H1 (cell line): Measurements from ENCODE around the gene DICER1. TPM values are rescaled to one million over a fixed set of nuclear protein-coding genes. Genes with fewer than 3 reads are reported as not detected.

Source experiments
- CTCF ChIA-PET: fragments of 300-600 bp; sonication (Branson Sonifier 250); formaldehyde crosslinking; loops from one replicate; lab custom pipeline; 2021; ENCODE audit not compliant: partially characterized antibody; lab: Charles Lee
- POLR2A ChIA-PET: fragments of 300-600 bp; sonication (Branson Sonifier 250); formaldehyde crosslinking; loops from one replicate; lab custom pipeline; 2021; ENCODE audit warnings: inconsistent platforms; ENCODE audit not compliant: partially characterized antibody; lab: Charles Lee
- DNase-seq, 2 experiments: peaks; one replicate each; pipeline versions ENCODE4 v3.0.0 to v3.0.0-alpha.2; 2010 to 2022; ENCODE audit warnings: low spot score in 2 of 2, low read depth in 1 of 2, mixed read lengths in 1 of 2
- FAIRE-seq: peaks from 2 replicates; lab custom pipeline; 2011; peaks lifted over from hg19 to GRCh38; lab: Jason Lieb, UNC
- H2AFZ ChIP-seq: 2 replicates; pipeline ENCODE4 v1.8.1; 2012; ENCODE audit warnings: low read length, inconsistent platforms
- H2AK5ac ChIP-seq: 2 replicates; pipeline ENCODE4 v1.6.1; 2013; ENCODE audit warnings: low read depth, low read length
- H2BK120ac ChIP-seq: replicated peaks from 2 replicates; pipeline ENCODE3; 2013; ENCODE audit warnings: low read depth, low read length, inconsistent platforms
- H2BK12ac ChIP-seq: 2 replicates; pipeline ENCODE4 v1.6.1; 2013; ENCODE audit warnings: low read depth, low read length
- H2BK15ac ChIP-seq: 2 replicates; pipeline ENCODE4 v1.6.1; 2013; ENCODE audit warnings: low read length
- H2BK20ac ChIP-seq: 2 replicates; pipeline ENCODE4 v1.6.1; 2013; ENCODE audit warnings: low read length
- H2BK5ac ChIP-seq: 2 replicates; pipeline ENCODE4 v1.6.1; 2013; ENCODE audit warnings: low read depth, low read length
- H3K14ac ChIP-seq: 2 replicates; pipeline ENCODE4 v1.6.1; 2013; ENCODE audit warnings: inconsistent platforms; ENCODE audit not compliant: insufficient read length
- H3K18ac ChIP-seq: 2 replicates; pipeline ENCODE4 v1.6.1; 2013; ENCODE audit warnings: low read length; ENCODE audit errors: extremely low read depth
- H3K23ac ChIP-seq: 2 replicates; pipeline ENCODE4 v1.6.1; 2013; ENCODE audit warnings: inconsistent platforms; ENCODE audit not compliant: insufficient read length
- H3K23me2 ChIP-seq: 2 replicates; pipeline ENCODE4 v1.6.1; 2013; ENCODE audit warnings: low read depth, low read length
- H3K27ac ChIP-seq: 2 replicates; pipeline ENCODE4 v1.6.1; 2011; ENCODE audit warnings: low read depth, low read length, inconsistent platforms
- H3K27me3 ChIP-seq, 4 experiments: replicated peaks in 1 of 4; 1 replicate in 1 of 4; 2 replicates in 3 of 4; pipeline versions ENCODE4 v1.6.1 to v1.8.1; 2011 to 2013; ENCODE audit warnings: low read length in 3 of 4, mild to moderate bottlenecking in 3 of 4, inconsistent platforms in 2 of 4, mixed read lengths in 2 of 4, moderate library complexity in 1 of 4; ENCODE audit not compliant: control insufficient read depth in 3 of 4, insufficient read depth in 3 of 4; ENCODE audit errors: extremely low read depth in 1 of 4
- H3K36me3 ChIP-seq, 4 experiments: 2 replicates each; pipeline versions ENCODE4 v1.6.1 to v1.8.1; 2011 to 2013; ENCODE audit warnings: mild to moderate bottlenecking in 4 of 4, low read length in 3 of 4, moderate library complexity in 2 of 4, control low read depth in 1 of 4, inconsistent platforms in 1 of 4; ENCODE audit not compliant: insufficient read depth in 4 of 4, control insufficient read depth in 2 of 4
- H3K4ac ChIP-seq: replicated peaks from 2 replicates; pipeline ENCODE3; 2013; ENCODE audit warnings: low read length, low read depth, mixed read lengths, inconsistent platforms; ENCODE audit not compliant: insufficient read length
- H3K4me1 ChIP-seq, 4 experiments: replicated peaks in 1 of 4; 1 replicate in 1 of 4; 2 replicates in 3 of 4; pipeline versions ENCODE4 v1.6.1 to v1.8.1; 2011 to 2013; ENCODE audit warnings: low read length in 3 of 4, inconsistent platforms in 2 of 4, mixed read lengths in 1 of 4; ENCODE audit not compliant: insufficient read depth in 4 of 4, control insufficient read depth in 3 of 4
- H3K4me2 ChIP-seq, 2 experiments: 2 replicates each; pipeline versions ENCODE4 v1.6.1 to v1.8.1; 2011 to 2013; ENCODE audit warnings: low read depth in 2 of 2, low read length in 2 of 2, control low read depth in 1 of 2, inconsistent platforms in 1 of 2, mild to moderate bottlenecking in 1 of 2; ENCODE audit not compliant: insufficient read depth in 1 of 2
- H3K4me3 ChIP-seq, 4 experiments: fragments of 200-600, 300-600 bp in 1 of 4; sonication (generic), shearing (Covaris generic), sonication (Bioruptor Twin) in 1 of 4; 2 replicates each; pipeline versions ENCODE4 v1.5.1 to v1.8.1; 2011 to 2016; ENCODE audit warnings: low read length in 4 of 4, low read depth in 3 of 4, control low read depth in 2 of 4, inconsistent platforms in 2 of 4, mild to moderate bottlenecking in 2 of 4, mixed read lengths in 1 of 4, moderate library complexity in 1 of 4; ENCODE audit not compliant: insufficient read depth in 2 of 4; ENCODE audit errors: extremely low read depth in 1 of 4
- H3K56ac ChIP-seq: replicated peaks from 2 replicates; pipeline ENCODE3; 2013; ENCODE audit warnings: low read depth, mild to moderate bottlenecking, mixed read lengths, low read length, inconsistent platforms; ENCODE audit not compliant: insufficient read length
- H3K79me1 ChIP-seq: 2 replicates; pipeline ENCODE4 v1.6.1; 2013; ENCODE audit warnings: low read depth, low read length, control low read depth
- H3K79me2 ChIP-seq, 2 experiments: 2 replicates each; pipeline versions ENCODE4 v1.6.1 to v1.8.1; 2012 to 2013; ENCODE audit warnings: low read length in 2 of 2, mild to moderate bottlenecking in 2 of 2, inconsistent platforms in 1 of 2; ENCODE audit not compliant: insufficient read depth in 2 of 2, control insufficient read depth in 1 of 2
- H3K9ac ChIP-seq, 4 experiments: replicated peaks in 1 of 4; 1 replicate in 1 of 4; 2 replicates in 3 of 4; pipeline versions ENCODE4 v1.6.1 to v1.8.1; 2011 to 2013; ENCODE audit warnings: low read depth in 3 of 4, low read length in 3 of 4, control low read depth in 2 of 4, mild to moderate bottlenecking in 2 of 4, moderate library complexity in 2 of 4, inconsistent platforms in 1 of 4; ENCODE audit errors: extremely low read depth in 1 of 4
- H3K9me3 ChIP-seq, 2 experiments: 2 replicates each; pipeline versions ENCODE4 v1.6.1 to v1.8.1; 2012 to 2013; ENCODE audit warnings: mild to moderate bottlenecking in 2 of 2, moderate library complexity in 2 of 2, control low read depth in 1 of 2, inconsistent platforms in 1 of 2, low read depth in 1 of 2, low read length in 1 of 2, mixed read lengths in 1 of 2; ENCODE audit not compliant: insufficient read depth in 2 of 2
- H4K20me1 ChIP-seq, 2 experiments: replicated peaks in 1 of 2; 2 replicates each; pipeline versions ENCODE3 to v1.8.1; 2011 to 2013; ENCODE audit warnings: inconsistent platforms in 2 of 2, low read length in 2 of 2, mild to moderate bottlenecking in 1 of 2; ENCODE audit not compliant: insufficient read depth in 2 of 2, control insufficient read depth in 1 of 2
- H4K5ac ChIP-seq: 2 replicates; pipeline ENCODE4 v1.6.1; 2013; ENCODE audit warnings: low read length, low read depth, mixed read lengths, inconsistent platforms; ENCODE audit not compliant: insufficient read length
- H4K8ac ChIP-seq: 2 replicates; pipeline ENCODE4 v1.8.0; 2013; ENCODE audit warnings: mild to moderate bottlenecking, moderate library complexity, low read length, inconsistent platforms; ENCODE audit not compliant: insufficient read depth; ENCODE audit errors: extremely low read depth
- H4K91ac ChIP-seq: replicated peaks from 2 replicates; pipeline ENCODE3; 2013; ENCODE audit warnings: low read length, mixed read lengths, inconsistent platforms; ENCODE audit not compliant: insufficient read length
- HDAC6 ChIP-seq: IDR thresholded peaks from one replicate; pipeline ENCODE4 v1.7.1; 2012; ENCODE audit warnings: low read depth, mild to moderate bottlenecking, inconsistent platforms, low read length, moderate library complexity
- NANOG ChIP-seq: IDR thresholded peaks from 2 replicates; pipeline ENCODE4 v1.6.1; 2011; ENCODE audit warnings: low read length, low read depth, mild to moderate bottlenecking, inconsistent platforms; ENCODE audit not compliant: insufficient read depth, poor library complexity, severe bottlenecking
- POLR2AphosphoS5 ChIP-seq: IDR thresholded peaks from 2 replicates; pipeline ENCODE4 v1.6.1; 2011; ENCODE audit warnings: low read depth, low read length
- POU5F1 ChIP-seq: IDR thresholded peaks from 2 replicates; pipeline ENCODE4 v1.6.1; 2011; ENCODE audit warnings: low read depth, mild to moderate bottlenecking, low read length, moderate library complexity
- RBBP5 ChIP-seq: IDR thresholded peaks from 2 replicates; pipeline ENCODE4 v1.7.1; 2012; ENCODE audit warnings: low read depth, mild to moderate bottlenecking, inconsistent platforms, low read length, moderate library complexity, borderline replicate concordance
- RNF2 ChIP-seq: fragments of 200-900, 300-1000 bp; sonication (generic); IDR thresholded peaks from 2 replicates; pipeline ENCODE4 v1.7.1; 2016; ENCODE audit warnings: borderline replicate concordance, low read depth, mild to moderate bottlenecking, antibody characterized with exemption, low read length; ENCODE audit not compliant: poor library complexity, severe bottlenecking; ENCODE audit errors: missing control alignments
- RXRA ChIP-seq: IDR thresholded peaks from 2 replicates; pipeline ENCODE4 v1.6.1; 2011; ENCODE audit warnings: low read depth, mild to moderate bottlenecking, low read length, moderate library complexity; ENCODE audit not compliant: insufficient read depth
- SIRT6 ChIP-seq: IDR thresholded peaks from one replicate; pipeline ENCODE4 v1.7.1; 2012; ENCODE audit warnings: low read length, inconsistent platforms
- SUZ12 ChIP-seq: fragments of 200-600 bp; sonication (generic); IDR thresholded peaks from 2 replicates; pipeline ENCODE4 v1.6.1; 2012; ENCODE audit warnings: mild to moderate bottlenecking, inconsistent platforms, low read length, moderate library complexity, mixed read lengths
- TBP ChIP-seq: IDR thresholded peaks from 2 replicates; pipeline ENCODE4 v1.6.1; 2011; ENCODE audit warnings: low read depth, low read length, improper control_type of control experiment
- TEAD4 ChIP-seq: IDR thresholded peaks from 2 replicates; pipeline ENCODE4 v1.6.1; 2012; ENCODE audit warnings: low read depth, low read length, inconsistent platforms, mixed read lengths
- WGBS, 2 experiments: shearing (Covaris generic) in 1 of 2; methylation state at CpG; one replicate each; pipeline versions ENCODE4 v1.1.6 to v1.1.7; 2013 to 2015; ENCODE audit warnings: low lambda C conversion rate in 2 of 2, mixed read lengths in 2 of 2, inconsistent platforms in 1 of 2, low coverage in 1 of 2, missing lambda C conversion rate in 1 of 2; ENCODE audit not compliant: insufficient replicate concordance in 2 of 2, insufficient coverage in 1 of 2, insufficient read length in 1 of 2; ENCODE audit errors: extremely low coverage in 1 of 2, missing lambda C conversion rate in 1 of 2; 5-methylcytosine and 5-hydroxymethylcytosine counted together
- polyA plus RNA-seq, 7 experiments: library from polyadenylated mRNA; depleted of rRNA in 3 of 7; stranded (reverse) in 5 of 7; unstranded in 2 of 7; fragments of >200 nt in 5 of 7; fragments of 200-250 nt in 2 of 7; gene quantifications; 1 replicate in 5 of 7; 2 replicates in 1 of 7; 4 replicates in 1 of 7; pipeline versions ENCODE4 v1.2.1 to v1.2.3, GENCODE V29; 2011 to 2013; ENCODE audit warnings: missing spikeins in 2 of 7, mixed read lengths in 2 of 7
- total RNA-seq: library from RNA; stranded (reverse); fragmentation: NEBNext Ultra II Directional; extraction: Animal tissue kit (Norgen Biotek cat#: 25700); gene quantifications from 2 replicates; pipeline ENCODE4 v1.2.1, GENCODE V29; 2021

DICER1 gene
- total and polyA plus RNA-seq, 2 of the 8 experiments (the other 6 are each of a cell fraction or from before 2014, with no cell fraction given): 11.9 to 61.8 TPM

DNA sequence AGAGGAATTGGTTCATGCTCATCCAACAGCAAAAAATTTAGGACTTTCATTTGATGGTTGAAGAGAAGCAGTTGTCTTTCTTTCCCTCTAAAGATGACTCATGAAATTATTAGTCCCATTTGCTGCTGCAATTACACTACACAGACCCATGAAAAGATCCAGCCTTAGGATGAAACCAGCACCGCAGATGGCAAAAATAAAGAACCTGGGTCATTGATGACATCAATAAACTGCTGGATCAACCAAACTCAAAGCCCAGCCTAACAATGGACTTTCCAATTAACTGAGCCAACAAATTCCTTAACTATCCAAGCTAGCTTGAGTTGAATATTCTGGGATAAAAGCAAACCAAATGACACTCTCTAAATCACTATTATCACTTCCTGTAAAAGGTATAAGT, 20.7 kb downstream of the DICER1 start:
- Histone ChIP-seq H3K27ac (no peak overlapping the region), H3K9ac (no peak overlapping the region), H3K4me1 (peaks cover 2 to 12% (median 5%) of the 10 kb centered on the region in 4 experiments; a peak in 4 of 7 replicates), H2BK20ac (no peak overlapping the region), H3K23ac (no peak overlapping the region), H3K14ac (no peak overlapping the region), H2BK5ac (no peak overlapping the region), H4K20me1 (peaks cover 2 to 4% of the 10 kb centered on the region in 2 experiments), H3K18ac (no peak overlapping the region), H3K4me3 (no peak overlapping the region), H2BK12ac (no peak overlapping the region), H2AFZ (no peak overlapping the region), H3K23me2 (no peaks in the 10 kb centered on the region; the same call in 1 of the 2 replicates), H3K9me3 (no peaks in the 10 kb centered on the region), H2BK15ac (no peak overlapping the region), H2BK120ac (no peak overlapping the region), H3K4me2 (no peak overlapping the region), H3K79me1 (0 out of 2 replicates have a peak, but pooled peaks cover 2% of the 10 kb centered on the region), H3K27me3 (no peaks in the 10 kb centered on the region), H3K79me2 (peaks cover 6 to 74% of the 10 kb centered on the region in 2 experiments; a peak in 3 of 4 replicates), H3K4ac (no peak overlapping the region), H3K56ac (no peak overlapping the region), H4K91ac (no peak overlapping the region), H3K36me3 (peaks cover 0 to 4% (median 0%) of the 10 kb centered on the region in 4 experiments; a peak in 1 of 8 replicates), H4K5ac (no peak overlapping the region), H2AK5ac (no peak overlapping the region), H4K8ac (no peak overlapping the region)
- WGBS, 2 experiments: 89% methylated on average over 1 of the region's 1 CpG; no CpG with 5 or more reads in 1 of the 2 experiments
- DNase-seq: no peak
- POLR2A ChIA-PET: interaction anchor here (0.7 to 1.1 kb wide), 3 partner anchors 10 to 535 kb away, joined by 3 read pairs; no protein-coding TSS in a partner anchor
- no peak for FAIRE-seq
- CTCF ChIA-PET: interaction anchor here (0.6 kb wide), 1 partner anchor 124 kb away, joined by 3 read pairs; no protein-coding TSS in a partner anchor
- TF ChIP-seq NANOG (no peak), SIRT6 (no peak), TBP (no peak), TEAD4 (no peak), POLR2AphosphoS5 (no peak), RXRA (no peak), SUZ12 (no peak), POU5F1 (no peak), RNF2 (no peak), HDAC6 (no peak), RBBP5 (no peak)
